HG03460 (cell line): Measurements from ENCODE around the gene PUM1.
"Not testable (repeated sequence)": the region's sequence is repeated elsewhere in the genome, so short reads cannot be mapped to it uniquely, and the experiment has no call there.

ENCODE experiments used
- ATAC-seq: cut with Tn5 transposase; IDR thresholded peaks from one replicate; pipeline ENCODE4 v1.9.1; 2021; ENCODE audit not compliant: unreplicated experiment

The PUM1 gene

DNA sequence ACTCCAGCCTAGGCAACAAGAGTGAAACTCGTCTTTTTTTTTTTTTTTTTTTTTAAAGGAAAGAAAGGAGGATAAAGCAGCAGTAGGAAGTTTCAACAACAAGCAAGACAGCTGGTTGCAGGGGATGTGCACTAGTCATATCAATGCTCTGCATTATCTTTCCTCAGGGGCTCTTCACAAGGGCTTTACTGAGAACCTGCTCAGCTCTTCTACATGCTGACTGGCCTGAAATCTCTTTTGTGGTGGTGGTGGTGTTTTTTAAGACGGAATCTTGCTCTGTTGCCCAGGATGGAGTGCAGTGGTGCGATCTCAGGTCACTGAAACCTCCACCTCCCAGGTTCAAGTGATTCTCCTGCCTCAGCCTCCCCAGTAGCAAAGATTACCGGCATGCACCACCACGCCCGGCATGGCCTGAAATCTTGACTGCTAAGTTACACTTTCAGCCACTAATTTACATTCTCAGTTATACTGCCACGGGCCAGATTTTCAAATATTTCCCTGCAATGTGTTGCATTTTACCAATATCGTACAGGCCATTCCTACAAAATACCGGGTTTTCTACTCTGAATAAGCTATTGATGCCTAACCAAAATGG, 68.0 kb downstream of the PUM1 start:
- ATAC-seq: no peak

DNA sequence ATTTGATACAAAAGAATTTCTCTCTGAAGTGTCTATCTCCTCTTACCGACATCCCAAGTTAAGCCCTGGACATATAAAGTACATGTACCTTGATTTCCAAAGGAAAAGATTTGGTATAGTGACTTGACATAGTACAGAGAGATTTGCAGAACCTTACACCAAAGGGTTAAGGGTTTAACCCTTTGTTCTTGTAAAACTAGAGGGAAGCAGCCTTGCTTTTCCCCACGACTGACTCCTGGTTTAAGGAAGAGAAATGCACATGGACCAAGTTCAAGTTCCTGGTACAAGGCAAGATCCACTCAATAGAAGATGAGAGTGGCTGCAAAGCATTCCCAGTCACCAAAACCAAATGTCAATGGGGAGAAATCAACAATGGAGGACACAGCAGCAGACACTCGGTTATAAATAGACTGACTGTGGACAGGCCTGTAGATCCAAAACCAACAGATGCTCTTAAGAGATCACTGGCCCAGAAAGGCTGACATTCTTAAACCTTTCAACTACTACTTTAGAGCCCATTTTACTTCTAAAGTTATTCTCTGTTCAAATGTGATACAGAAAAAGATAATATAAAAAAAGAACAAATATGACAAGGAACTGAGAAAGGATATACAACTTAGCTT, 69.4 kb downstream of the PUM1 start:
- no peak for ATAC-seq

DNA sequence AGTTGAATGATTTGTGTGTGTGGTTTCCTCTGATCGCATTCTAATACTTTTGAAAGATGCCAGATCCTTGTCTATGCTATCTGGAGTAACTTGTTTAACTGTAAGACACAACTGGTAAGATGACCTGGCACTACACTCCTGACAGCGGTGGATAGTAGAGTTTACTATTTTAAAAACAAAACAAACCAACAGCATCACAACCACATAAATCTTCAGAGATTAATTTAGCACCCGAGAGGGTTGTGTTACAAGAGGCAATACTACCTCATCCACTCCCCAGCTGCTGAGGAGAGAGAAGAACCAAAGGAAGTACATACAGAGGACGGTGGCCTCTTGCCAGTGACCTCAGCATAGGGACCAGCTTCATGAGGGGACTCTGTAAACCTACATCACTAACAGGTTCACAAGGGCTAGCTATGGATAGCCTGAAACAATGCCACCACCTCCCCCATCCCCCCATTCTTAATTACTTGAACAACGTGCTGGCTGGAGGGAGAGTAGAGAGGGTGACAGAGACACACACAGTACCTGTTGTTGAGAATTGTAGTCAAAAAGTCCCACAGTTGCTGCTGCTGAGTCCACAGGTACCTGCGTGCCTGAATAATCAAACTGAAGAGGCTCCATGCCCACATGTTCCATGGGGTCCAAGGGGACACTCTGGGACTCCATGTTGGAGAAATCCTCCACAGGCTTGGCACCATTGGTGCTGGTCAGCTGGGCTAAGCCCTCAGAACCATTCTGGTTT, 73.5 kb downstream of the PUM1 start:
- ATAC-seq: no peak

DNA sequence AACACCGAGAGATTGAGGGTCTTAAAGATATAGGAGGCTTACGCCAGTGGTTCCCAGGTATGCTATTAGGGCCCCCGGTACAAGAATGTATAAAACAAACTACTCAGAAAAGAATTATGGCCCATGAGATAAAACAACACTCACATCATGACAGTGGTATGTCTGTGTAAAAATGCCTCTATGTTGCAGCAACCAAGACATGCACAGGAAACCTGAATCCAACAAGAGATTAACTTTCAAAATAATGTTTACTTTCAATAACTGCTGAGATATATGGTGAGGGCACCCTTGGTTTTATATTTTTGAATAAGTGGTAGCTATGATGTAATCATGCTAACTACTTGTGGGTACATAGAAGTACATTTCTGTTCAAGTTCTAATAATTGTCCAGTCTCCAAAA, 74.9 kb downstream of the PUM1 start:
- ATAC-seq: no peak

DNA sequence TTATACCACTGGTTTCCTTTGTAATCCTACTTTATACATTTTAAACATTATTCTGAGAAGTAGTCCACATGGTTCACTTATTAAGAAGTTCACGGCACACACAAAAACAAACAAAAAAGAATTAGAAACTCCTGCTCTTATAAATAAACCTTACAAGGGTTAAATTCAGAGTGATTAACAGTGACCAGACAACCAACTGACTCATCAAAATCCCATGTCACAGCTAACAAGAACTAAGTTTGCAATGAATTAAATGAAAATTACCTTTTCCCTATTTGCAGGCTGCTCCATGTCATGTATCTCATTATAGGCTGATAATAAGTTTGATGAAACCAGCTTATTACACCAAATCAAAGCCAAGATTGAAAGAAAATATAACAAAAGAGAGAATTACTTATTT, 77.5 kb downstream of the PUM1 start:
- ATAC-seq: no peak

DNA sequence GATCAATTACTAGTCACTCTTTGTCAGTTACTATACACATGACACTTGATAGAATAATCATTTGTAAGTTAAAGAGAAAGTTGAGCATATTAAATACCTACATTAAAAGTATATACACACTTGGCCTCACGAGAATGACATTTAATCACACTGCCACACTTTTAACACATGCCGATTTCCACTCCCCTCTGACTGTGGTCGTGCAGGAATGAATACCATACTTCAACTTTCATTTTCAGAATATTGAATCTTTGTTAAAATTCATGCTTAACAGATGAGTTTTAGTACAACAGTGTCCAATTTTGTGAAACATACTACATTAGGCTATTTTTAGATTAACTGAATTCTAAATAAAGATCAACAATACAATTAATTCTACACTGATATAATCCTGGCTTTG, 78.8 kb downstream of the PUM1 start:
- no peak for ATAC-seq

DNA sequence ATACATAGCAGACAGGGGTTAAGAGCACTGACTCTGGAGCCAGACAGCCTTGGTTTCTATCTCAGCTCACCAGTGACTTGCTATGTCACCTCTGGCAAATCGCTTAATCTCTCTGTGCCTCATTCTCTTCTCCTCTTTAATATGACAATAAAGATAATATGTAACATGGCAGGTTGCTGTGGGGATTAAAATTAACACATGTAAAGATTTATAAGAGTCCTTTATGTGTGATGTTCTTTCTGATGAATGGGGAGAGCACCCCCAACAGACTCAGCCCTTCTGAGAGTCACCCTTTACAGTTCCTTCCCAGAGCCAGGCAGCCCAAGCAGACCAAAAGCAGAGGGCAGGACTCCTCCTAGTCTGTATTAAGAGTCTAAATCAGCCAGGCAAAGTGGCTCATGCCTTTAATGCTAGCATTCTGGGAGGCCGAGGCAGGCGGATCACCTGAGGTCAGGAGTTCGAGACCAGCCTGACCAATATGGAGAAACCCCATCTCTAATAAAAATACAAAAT, 80.5 kb downstream of the PUM1 start:
- ATAC-seq: no peak

DNA sequence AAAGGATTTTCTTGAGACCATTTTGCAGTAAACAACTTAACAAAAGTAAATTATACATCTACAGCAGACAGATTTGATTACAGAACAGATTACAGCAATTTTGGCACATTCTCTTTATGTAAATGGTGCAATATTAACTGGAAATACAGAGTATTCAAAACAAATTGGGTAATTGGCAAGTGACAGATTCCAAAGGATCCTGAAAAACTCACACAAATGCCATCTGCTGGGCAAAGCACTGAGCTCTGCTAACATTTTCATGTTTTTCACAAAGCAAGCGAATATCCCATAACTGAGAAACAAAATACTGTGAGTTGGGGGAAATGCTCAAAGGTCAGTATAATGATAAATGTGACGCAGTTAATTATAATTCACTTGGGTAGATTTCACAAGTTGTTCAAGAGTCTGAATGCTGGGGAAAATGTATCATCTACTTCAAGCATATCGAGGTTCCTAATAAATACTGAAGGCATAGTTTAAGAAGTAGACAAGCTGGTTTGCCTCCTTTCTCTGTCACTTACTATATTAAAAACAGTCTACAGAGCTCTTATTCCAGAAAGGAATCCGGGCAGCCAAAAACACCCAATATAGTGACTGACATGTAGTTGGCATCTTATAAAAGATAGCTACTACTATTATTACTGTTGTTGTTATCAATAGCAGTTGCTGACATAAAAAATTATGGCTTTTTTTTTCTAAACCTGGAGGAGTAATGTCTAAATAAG, 81.2 kb downstream of the PUM1 start:
- ATAC-seq: no peak

DNA sequence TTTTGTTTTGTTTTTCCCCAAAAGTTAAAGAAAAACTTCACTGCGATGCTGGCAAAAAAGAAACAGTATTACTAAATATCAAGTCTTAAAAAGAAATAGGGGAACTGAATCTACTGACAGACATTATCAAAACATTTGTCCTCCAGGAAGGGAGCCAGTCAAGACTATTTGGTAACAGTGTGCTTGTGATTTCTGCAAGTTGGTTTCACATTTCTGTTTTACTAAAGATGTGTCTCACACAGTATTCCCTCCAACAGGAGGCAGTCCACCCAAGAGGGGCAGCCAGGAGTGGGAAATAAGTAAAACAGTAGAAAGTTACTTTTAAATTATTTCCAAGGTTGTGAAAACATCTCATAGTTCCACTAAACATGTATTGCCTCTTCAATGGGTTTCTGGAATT, 82.6 kb downstream of the PUM1 start:
- no peak for ATAC-seq

DNA sequence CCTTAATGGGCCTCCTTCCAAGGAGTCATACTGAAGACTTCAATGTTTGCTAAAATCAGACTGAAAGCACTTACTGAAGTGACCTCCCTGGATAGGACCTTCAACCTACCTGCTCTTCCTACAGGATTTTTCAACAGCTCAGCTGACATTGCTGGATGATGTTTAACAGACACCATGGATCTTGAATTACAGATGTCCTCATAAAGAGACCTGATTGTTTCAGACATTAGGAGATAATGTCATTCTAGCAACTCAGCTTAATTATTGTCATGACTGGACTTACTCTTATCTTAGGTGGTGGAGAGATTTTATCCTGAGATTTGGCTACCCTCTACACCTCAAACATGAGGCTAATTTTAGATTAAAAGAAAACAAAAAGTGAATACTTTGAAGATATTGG, 83.1 kb downstream of the PUM1 start:
- no peak for ATAC-seq

DNA sequence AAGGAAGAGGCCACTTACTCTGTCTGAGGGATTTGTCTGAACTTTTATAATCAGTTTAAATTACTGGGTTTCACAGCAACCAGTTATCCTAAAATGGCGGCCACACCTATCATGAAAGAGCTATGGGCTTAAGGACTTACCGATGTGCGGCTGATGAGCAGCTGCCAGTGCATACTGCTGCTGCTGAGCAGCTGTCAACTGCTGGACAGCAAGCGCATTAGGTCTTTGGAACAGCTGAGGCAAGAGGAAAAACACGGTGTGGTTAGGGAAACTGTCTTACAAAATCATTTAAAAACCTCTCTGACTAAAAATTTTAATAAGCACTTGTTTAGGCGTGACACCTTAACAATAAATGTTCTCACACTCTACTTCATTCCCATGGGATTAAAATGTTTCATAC, 84.3 kb downstream of the PUM1 start:
- no peak for ATAC-seq

DNA sequence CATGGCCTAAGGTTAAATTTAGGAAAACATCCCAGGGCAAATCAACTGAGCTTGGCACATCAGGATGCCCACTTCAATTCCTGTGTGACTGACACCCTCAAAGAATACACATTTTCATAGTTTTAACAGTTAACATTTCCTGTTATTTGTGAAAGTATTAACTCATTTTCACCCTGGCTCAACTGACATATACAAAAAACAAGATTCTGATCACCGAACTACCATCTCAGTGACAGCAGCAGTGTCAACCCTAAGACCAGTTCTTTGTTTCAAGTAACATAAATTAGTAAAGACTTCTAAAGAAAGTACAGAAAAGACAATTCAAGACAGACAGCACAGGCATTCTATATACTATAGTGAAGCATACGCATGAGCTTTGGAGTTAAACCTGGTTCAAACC, 88.0 kb downstream of the PUM1 start:
- ATAC-seq: no peak

DNA sequence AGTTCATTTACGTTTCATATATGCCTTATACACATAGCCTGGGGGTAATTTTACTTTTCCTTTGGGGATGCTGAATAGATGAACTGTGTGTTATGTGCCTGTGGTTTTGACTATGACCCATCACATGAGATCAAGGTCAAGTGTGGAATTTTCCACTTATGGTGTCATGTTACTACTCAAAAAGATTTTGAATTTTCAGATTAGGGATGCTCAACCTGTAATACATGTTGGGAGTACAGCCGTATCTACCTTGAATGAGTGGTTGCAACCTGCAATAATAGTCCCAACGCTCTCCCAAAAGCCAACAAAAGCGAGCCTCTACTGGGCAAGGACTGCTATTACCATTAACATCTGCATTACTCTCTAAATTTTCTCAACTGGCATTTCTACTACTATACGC, 88.4 kb downstream of the PUM1 start:
- no peak for ATAC-seq

DNA sequence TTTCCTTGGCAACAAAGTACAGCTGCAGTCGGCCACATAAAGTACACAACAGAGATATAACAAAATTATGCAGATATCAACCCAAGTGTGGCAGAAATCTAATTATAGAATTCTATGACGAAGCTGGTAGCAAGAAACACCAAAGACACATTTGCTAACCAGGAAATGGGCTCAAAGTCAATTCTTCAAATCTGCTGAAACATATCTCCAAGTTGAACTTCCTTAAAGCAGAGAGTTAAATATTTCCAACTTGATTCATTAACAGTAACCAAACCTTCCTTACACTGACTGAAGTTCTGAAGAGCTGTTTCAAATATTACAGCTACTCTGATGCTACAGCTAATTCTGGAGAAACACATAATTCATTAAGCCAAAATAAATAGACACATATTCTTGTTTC, 89.4 kb downstream of the PUM1 start:
- no peak for ATAC-seq

DNA sequence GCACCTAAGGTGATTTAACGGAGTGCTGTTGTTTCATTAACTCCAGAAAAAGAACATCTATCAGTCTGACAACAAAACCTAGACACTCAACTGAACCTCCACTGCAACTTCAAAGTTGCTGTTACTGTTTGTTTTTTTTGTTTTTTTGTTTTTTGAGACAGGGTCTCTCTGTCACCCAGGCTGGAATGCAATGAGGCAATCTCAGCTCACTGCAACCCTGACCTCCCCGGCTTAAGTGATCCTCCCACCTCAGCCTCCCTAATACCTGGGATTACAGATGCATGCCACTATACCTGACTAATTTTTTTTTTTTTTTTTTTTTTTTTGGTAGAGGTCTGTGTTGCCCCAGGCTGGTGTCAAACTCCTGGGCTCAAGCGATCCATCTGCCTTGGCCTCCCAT, 90.3 kb downstream of the PUM1 start:
- no peak for ATAC-seq

DNA sequence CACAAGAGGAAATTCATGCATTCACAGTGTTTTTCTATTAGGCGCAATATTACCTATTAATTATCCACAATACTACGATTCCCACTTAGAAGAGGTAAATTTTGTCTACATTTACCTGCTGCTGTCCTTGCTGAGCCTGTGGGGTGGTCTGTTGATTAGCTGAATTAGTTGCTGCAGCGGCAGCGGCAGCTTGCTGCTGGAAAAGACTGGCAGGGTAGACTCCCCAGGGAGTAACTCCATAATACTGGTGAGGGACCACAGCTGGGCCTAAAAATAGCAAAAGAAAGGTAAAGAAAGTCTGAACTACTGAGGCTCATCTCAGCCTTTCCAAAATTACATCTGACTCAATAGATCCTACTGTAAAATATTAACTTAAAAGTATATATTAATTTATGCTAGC, 91.0 kb downstream of the PUM1 start:
- ATAC-seq: no peak

DNA sequence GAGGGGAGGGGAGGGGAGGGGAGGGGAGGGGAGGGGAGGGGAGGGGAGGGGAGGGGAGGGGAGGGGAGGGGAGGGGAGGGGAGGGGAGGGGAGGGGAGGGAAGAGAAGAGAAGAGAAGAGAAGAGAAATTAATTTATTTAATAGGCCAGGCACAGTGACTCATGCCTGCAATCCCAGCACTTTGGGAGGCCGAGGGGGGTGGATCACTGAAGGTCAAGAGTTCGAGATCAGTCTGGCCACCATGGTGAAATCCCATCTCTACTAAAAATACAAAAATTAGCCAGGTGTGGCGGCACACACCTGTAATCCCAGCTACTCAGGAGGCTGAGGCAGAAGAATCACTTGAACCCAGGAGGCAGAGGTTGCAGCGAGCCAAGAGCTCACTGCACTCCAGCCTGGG, 93.2 kb downstream of the PUM1 start:
- not testable (repeated sequence) for ATAC-seq

DNA sequence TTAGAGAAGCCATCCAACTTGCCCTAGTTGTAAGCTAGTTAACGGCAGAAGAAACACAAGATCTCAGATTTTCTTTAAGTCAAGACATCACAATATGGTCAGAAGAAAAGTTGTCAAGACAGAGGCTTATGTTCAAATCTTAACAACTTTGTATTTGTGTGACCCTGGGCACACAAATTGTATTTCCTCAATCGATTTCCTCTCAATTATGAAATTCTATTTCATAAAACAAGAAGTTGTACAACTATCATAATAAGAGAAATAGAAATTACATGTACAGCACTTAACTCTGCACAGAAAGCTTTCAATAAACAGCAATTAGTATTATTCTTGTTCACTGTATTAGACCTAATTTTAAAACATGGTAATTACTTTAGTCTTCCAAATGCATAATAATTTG, 94.0 kb downstream of the PUM1 start:
- no peak for ATAC-seq

DNA sequence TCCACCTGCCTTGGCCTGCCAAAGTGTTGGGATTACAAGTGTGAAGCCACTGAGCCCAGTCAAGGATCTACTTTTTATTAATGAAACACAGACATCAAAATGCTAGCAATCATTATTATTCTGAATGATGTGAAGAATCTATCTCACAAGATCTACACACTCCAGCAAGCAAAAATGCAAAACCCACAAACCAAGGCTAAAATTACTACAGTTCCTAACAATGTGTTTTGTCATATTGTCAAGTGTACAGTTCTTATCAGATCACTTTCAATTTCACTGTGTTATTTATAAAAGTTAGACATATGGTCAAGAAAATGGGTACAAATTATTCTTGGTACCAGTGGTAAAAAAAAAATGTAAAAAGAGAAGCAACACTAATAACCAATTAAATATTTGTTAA, 95.6 kb downstream of the PUM1 start:
- no peak for ATAC-seq

DNA sequence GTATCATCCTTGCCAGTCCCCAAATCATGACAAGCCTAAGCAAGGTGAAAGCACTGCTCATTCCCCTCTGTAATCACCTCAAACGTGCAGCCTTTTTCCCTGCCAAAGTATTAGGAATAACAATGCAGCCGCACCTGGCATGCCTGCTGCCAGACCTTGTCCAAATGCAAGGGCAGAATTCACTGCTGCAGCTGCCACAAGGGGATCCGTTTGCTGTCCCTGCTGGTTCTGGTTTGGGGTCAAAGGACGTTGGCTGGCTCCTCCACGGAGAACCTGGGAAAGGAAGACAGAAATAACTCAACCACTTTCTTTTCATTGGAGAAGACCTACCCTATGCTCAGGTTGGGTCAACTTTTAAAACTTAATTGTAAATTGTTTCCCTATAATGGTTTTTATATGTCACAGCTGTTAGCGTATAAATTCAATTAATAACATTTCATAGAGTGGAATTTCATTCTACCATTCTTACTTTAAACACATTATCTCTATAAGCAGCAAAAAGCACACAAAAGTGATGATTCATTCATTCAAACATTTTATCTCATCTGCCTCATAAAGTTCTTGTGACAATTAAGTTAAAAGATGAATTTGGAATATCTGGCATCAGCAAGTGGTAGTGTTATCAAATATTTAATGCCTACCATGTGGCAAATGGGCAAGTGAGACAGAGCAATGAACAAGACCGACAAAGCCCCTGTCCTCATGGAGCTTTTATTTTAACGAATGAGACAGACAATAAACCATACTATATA, 97.1 kb downstream of the PUM1 start:
- no peak for ATAC-seq
